CD4-positive, alpha-beta T cell treated with Interleukin-10 for 1 hour (primary cell): ENCODE results near the gene NPLOC4.

Experiments used
- DNase-seq: peaks from one replicate; pipeline ENCODE4 v3.0.0-alpha.2; 2020

The NPLOC4 gene

DNA sequence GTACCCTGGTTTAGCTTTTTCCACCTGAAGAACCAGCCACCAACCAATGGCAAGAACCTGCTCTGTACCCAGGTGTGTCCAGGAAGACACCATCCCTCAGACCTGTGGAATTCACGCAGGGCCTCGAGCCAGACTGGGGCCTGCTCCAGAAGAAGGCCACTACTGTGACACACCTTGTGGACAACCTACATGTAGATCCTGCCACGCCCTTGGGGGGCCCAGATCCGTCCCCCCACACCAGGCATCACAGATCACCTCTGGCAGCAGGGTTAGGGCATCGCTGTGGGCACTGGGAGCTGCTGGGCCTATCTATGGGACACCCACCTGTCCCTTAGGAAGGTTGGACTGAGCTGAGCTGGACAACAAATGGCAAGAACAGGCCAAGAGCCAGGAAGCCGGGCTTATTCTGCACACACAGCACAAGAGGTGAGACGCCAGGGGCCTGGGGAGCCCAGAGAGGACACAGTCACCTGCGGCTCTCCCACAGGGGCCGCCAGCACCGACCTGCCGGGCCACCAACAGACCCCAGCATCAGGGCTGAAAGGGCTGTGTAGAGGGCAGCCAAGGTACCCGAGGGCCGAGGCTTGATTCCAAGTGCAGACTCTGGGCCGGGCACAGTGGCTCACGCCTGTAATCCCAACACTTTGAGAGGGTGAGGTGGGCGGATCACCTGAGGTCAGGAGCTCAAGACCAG, 92.5 kb downstream of the NPLOC4 start:
- no peak for DNase-seq

DNA sequence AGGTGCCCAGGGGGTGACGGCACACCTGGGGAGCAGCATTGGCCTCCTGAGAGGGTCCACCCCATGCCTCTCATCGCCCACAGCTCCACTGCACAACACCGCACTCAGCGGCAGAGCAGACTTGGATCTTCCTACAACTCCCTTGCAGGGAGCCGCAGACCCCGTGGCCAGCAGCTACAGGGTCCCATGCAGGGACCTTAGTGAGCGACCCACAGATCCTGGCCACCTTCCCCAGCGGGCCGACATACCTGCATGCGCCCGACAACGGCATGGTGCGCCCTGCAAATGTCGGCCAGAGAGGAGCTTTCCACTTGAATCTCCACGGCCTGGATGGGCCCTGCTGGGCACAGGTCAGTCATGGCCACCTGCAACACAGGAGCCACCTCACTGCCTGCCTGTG, 93.2 kb downstream of the NPLOC4 start:
- no peak for DNase-seq

DNA sequence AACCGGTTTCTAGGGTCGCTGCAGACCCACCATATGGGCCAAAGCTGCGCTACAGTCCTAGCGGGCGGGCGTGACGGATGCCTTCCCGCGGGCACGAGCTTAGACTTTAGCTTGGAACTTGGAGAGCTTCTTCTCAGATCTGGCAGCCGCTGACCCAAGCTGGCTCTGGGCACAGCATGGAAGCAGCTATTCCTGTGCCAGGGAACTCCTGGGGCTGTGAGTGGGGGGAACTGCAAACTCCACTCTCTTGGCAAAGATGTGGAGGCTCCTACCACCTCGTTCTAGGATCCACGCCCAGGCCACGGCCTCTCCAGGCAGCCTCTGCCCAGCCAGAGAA, 93.6 kb downstream of the NPLOC4 start:
- DNase-seq: no peak

DNA sequence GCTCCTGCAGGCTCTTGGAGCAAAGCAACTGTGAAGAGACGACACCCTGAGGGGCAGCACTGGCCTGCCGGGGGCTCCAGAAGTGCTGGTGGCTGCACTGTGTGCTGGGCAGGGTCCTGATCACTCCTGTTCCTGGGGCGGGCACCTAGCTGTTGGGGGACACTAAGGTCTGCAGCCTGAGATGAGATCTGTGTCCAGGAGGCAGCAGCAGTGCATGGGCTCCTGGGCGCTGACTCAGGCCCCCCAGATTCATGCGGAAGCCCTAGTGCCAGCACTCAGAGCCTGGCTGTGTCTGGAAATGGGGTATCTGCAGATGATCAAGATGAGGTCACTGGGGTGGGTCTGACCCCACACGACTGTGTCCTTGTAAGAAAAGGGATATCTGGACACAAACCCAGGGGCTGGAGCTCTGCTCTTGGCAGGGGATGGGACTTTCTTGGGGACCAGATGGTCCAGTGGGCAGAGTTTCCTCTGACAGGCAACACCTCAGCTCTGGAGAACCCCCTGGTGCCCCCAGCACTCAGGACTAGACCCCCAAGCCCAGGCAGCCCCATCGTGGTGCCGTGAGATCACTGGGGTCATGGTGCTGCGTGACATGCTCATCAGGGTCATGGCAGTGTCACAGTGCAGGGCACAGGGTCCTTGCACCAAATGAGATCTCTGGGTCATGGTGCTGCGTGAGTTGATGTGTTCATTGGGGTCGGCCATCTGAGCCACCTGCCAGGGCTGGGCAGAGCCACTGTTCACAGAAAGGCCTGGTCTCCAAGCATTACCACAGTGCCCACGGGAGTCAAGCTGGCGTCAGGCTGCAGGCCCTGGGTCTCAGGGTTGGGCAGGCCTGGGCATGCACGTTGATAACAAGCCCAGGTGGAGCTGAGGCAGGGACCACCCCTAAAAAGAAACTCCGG, 94.2 kb downstream of the NPLOC4 start:
- DNase-seq: no peak

GRCh38 chr17:81541123-81541522, 95.8 kb downstream of the NPLOC4 start:
- no peak for DNase-seq

DNA sequence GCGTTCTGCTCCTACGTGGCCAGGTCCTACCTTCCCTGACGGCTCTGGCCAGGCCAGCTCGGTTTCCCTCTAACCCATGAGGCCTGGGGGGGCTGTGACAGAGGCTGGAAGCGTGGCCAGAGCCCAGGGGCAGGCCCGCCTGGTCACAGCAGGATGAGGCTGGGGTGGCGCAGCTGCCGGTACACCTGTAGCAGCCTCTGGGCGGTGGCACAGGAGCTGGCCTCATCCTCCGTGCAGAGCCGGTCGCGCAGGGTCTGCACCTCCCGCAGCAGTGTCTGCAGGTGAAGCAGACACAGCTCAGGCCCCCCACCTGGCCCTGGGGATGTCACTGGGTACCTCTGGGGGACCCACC, 96.3 kb downstream of the NPLOC4 start:
- DNase-seq: no peak

GRCh38 chr17:81539961-81540675, 96.8 kb downstream of the NPLOC4 start:
- DNase-seq: no peak

DNA sequence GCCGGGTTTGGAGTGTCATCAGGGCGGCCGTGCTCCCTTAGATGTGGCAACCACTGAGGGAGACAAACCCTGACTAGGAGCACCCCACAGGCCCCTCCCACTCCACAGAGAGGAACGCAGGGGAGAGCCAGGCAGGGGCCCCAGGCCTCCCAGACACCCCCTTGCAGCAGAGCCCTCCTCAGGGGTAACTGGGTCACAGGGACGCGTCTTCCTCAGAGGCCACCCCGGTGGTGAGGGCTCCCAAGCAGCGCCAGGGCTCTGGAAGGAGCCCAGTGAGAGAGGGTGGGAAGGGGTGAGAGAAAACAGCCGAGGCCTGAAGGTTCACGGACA, 97.4 kb downstream of the NPLOC4 start:
- DNase-seq: no peak

DNA sequence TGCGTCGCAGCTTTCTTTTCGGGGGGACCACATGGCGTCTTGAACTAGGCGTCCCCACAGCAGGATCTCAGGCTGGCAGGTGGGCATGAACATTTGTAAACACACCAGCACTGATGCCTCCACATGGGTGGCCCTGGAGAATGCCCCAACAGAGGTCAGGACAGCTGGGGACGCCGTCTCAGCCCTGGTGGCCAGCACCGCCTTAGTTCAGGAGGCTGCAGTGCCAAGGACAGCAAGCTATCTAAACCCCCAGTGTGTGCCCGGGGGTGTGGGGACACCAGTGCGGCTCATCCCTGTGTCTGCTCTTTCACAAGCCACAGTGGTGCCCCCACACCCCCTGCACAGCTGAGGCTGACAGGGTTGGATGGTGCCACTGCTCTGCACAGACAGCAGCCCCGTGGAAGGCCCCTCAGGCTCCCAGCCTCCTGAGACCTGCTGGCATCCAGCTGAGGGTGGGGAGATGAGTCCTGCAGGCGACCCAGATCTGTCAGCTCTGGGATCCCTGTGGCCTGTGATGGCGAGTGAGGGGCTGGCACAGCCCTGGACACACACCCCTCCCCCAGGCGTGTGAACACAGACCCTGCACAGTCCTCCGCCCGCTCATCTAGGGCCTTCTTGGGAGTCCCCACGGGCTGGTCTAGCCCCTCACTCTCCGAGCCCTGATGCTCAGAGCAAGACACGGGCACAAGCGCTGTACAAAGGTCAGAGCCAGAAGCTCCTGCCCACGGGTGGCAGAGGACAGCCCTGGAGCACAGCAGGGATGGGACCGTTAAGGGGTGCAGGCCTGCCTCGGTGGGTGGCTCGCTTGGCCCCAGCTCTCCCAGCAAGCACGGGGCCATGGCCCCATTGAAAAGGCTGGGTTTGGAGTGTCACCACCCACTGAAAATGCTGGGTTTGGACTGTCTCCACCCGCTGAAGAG, 98.0 kb downstream of the NPLOC4 start:
- no peak for DNase-seq

- DNase-seq: no peak
Observed at GRCh38 chr17:81537856-81538555, 98.9 kb downstream of the NPLOC4 start.

DNA sequence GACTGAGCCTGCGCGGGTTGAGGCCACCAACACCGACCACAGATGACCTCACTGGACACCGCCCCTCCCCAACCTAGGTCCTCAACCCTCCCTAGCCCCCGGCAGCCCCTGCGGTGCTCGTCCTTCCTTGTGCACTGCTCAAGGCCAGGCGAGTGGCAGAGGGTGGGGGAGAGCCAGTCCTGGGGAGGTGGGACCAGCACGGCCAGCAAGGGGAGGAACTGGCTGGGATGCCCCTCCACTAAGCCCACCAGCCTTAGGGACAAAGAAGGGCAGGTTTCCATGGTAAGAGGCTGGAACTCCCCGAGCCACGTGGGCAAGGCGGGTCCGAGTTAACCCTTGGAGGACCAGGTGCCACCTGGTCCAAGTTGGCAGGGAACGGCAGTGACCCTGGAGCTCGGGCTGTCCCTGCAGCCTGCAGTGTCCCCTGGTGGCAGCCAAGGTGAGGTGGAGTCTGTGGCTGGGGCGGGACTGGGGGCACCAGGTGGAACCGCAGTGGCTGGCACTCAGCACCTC, 99.5 kb downstream of the NPLOC4 start:
- DNase-seq: peak; percentile 46

DNA sequence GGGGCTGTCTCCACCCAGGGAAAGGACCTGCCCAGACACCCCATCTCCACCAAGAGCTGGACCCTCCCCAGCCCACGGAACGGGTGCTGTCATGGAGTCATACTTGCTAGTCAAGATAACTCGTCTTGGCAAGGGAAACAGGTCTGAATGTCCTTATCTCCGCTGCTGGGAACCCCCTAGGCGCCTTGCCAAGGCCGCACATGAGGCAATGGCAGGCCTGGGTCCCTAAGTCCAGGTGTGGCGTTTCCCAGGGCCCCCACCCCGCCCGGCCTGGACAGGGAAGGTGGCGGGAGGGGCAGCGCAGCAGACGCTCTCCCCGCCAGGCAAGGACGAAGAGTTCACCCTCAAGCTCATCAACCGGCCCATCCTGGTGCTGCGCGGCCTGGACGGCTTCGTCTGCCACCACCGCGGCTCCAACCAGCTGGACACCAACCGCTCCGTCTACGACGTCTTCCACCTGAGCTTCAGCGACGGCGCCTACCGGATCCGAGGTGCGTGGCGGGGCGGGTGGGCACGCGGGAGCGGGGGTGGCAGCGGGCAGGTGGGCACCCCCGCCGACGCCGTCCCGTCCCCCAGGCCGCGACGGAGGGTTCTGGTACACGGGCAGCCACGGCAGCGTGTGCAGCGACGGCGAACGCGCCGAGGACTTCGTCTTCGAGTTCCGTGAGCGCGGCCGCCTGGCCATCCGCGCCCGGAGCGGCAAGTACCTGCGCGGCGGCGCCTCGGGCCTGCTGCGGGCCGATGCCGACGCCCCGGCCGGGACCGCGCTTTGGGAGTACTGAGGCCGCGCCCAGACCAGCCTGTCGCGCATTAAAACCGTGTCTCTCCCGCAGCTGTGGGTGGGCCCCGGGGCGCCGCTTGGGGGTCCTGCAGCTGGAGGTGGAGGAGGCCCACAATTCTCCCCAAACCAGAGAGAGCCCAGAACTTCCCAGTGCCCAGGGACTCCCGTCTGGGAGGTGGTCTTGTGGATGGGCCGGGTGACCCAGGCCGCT, 100.3 kb downstream of the NPLOC4 start:
- DNase-seq: no peak

DNA sequence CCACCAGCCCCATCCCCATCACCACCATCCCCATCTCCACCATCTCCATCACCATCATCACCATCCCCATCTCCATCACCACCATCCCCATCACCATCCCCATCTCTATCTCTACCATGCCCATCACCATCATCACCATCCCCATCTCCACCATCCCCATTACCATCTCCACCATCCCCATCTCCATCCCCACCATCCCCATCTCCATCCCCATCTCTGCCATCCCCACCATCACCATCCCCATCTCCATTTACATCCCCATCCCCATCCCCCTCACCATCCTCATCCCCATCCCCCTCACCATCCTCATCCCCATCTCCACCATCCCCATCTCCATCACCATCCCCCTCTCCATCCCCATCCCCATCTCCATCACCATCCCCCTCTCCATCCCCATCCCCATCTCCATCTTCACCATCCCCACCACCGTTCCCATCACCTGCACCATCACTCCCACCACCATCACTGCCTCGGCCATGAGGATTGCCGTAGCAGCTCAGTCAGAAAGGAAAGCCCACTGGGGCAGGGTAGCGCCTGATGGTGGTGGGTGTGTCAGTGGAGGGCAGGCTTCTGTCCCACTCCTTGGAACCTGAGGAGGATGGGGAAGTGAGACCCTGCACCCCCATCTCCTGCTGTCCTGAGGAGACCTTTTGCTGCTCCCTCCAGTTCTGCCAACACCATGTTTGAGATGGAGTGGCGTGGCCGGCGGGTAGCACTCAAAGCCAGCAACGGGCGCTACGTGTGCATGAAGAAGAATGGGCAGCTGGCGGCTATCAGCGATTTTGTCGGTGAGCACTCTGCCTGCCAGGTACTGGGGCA, 101.2 kb downstream of the NPLOC4 start:
- no peak for DNase-seq

DNA sequence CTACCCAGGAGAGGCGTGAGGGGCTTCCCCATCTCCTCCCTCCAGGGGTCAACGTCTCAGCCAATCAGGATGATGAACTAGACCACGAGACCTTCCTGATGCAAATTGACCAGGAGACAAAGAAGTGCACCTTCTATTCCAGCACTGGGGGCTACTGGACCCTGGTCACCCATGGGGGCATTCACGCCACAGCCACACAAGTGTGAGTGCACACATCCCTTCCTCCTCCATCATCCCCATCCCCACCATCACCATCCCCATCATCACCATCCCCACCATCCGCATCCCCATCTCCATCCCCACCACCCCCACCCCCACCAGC, 101.9 kb downstream of the NPLOC4 start:
- DNase-seq: no peak

GRCh38 chr17:81534157-81535006, 102.5 kb downstream of the NPLOC4 start:
- DNase-seq: no peak

- no peak for DNase-seq
Observed at GRCh38 chr17:81533339-81534141, 103.4 kb downstream of the NPLOC4 start.

DNA sequence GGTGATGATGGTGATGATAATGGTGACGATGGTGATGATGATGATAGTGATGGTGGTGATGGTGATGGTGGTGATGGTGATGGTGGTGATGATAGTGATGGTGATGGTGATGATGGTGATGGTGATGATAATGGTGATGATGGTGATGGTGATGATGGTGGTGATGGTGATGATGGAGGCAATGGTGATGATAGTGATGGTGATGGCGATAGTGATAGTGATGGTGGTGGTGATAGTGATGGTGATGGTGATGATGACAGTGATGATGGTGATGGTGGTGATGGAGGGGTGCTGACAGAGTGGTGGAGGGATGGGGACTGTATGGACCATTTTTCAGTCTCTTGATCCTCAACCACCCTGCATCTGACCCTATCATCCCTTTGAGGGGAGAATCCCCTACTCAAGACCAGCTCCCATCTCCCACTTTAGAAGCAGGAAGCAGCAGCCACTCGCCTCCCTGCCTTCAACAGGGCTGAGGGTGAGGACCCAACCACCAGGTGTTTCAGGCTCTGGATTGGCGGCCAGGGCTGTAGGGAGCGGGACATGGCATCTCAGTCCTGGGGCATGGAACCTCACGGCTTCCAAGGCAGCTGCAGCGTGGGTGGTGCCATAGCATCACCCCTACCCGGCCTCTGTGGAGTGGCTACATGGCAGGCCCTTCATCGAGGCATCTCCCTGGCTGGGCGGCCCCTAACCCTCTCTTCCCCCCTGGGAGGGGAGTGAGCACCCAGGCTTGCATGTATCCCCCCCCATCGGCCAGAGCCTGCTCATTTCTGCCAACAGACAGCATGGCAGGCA, 104.2 kb downstream of the NPLOC4 start:
- no peak for DNase-seq
